GM21423 (cell line): ENCODE results near the gene PLEKHJ1.

ENCODE experiments used
- ATAC-seq: cut with Tn5 transposase; IDR thresholded peaks from one replicate; pipeline ENCODE4 v1.9.1; 2021; ENCODE audit warnings: mild to moderate bottlenecking, moderate library complexity; ENCODE audit not compliant: unreplicated experiment

The PLEKHJ1 gene

DNA sequence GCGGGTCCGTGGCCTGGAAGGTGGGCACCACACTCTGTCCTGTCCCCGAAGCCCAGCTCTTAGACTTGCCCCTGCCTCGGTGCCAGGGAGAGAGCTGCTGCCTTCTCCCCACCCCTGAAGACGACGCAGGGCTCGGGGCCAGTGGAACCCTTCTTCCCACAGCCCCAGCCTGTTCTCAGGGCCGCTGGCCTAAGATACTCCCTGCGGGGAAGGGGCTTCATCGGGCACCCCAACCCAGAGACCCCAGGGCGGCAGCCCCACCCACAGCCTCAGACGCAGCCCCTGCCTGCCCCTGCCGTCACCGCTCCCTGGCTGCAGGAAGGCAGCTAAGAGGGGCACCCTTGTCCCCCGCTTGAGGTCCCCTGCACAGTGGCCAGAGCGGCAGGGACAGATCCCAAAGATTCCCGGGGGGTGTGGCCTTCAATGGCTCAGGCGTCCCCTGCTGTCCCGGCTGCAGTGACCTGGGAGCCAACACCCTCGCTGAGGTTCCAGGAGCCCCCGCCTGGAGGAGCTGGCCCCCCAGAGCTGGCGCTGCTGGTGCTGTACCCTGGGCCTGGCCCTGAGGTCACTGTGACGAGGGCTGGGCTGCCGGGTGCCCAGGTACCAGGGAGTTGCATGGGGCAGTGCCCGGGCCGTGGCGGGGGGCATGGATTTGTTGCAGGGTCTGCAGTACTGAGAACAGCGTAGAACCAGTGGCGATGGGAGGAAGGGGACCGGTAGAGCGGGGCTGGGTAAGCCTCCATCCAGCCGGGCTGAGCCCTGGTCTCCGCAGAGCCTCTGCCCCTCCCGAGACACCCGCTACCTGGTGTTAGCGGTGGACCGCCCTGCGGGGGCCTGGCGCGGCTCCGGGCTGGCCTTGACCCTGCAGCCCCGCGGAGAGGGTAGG is 14.0 kb upstream of the PLEKHJ1 start:
- ATAC-seq = no peak

GRCh38 chr19:2249010-2249866 is 13.1 kb upstream of the PLEKHJ1 start, which contains the start of gene AMH:
AMH (plus strand) TSS chr19:2249323; CDS start chr19:2249333, 10 bp downstream.
- ATAC-seq = no peak

GRCh38 chr19:2248136-2249009 is 12.2 kb upstream of the PLEKHJ1 start:
- no peak for ATAC-seq

DNA sequence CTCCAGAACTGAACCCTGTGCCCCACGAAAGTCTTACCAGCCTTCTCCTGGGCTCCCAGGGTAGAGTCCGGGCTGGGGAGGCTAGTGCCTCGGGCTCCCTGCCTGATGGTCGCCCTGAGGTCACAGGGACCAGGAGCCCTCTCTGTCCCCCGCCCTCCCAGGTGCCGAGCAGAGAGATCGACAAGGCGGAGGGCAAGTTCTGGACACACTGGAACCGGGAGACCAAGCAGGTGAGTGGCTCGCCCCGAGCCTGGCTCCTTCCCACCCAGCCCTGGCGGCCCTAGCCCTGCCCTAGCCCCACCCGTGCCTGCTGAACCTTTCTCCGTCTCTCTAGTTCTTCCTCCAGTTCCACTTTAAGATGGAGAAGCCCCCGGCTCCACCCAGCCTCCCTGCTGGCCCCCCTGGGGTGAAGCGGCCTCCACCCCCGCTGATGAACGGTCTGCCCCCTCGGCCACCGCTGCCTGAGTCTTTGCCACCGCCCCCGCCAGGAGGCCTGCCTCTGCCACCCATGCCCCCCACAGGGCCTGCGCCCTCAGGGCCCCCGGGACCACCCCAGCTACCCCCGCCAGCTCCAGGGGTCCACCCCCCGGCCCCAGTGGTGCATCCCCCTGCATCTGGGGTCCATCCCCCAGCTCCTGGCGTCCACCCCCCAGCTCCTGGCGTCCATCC is 11.4 kb upstream of the PLEKHJ1 start:
- no peak for ATAC-seq

- ATAC-seq = no peak
Measured at GRCh38 chr19:2246801-2247361, 10.8 kb upstream of the PLEKHJ1 start.

DNA sequence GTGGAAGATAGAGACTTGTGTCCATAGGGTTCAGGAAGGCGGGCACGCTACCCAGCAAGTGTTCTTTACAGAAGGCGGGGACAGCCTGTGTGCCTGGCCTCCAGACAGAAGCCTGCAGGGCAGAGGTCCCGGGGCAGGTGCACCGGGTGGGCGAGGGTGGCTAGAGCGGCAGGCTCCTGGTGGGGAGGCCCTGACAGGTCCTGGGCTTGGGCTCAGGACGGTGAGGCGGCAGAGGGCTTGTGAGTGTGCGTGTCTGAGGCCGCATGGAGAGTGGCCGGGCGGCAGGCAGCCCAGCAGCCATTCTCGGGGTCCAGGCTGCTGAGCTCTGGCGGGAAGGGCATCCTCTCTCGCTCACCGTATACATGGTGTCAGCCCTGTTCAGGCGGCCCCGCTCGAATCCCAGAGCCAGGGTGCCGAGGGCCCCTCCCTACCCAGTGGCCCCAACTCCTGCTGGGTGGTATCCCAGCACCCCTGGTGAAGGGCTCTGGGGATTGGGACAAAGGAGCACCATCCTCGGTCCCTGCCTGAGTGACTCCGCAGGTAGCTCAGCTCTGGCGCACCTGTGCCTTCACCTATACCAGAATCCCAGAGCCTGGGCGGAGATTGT is 10.0 kb upstream of the PLEKHJ1 start:
- ATAC-seq = no peak

DNA sequence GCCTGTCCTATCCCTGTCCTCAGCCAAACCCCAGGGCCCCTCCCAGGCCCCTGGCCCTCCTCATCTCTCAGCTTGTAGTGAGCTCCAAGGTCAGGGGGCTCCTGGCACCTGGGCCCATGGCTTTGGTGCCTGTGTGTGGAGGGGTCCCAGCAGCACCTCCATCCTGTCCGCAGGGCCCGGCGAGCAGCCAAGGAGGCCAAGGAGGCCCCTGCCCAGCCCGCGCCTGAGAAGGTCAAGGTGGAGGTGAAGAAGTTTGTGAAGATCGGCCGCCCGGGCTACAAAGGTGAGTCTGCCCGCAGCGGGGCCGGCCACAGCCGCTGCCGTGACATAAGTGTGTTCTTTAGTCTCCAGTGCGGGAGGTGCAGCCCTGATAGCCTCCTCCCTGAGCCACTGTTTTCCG is 9.1 kb upstream of the PLEKHJ1 start:
- no peak for ATAC-seq

DNA sequence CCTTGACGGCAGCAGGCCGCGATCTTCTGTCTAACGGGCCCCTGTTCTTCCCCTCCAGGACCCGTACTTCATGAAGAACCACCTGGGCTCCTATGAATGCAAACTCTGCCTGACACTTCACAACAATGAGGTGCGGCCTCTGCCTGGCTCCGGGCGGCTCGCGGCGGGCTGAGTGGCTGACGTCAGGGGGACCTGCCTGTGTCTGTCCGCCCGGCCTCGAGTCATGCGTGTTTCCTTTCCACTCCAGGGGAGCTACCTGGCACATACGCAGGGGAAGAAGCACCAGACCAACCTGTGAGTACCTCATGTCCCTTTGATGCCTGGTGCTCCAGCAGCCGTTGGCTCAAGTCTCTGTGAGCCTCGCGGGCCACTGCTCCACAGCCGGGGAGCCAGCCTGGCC is 8.4 kb upstream of the PLEKHJ1 start:
- ATAC-seq = no peak

DNA sequence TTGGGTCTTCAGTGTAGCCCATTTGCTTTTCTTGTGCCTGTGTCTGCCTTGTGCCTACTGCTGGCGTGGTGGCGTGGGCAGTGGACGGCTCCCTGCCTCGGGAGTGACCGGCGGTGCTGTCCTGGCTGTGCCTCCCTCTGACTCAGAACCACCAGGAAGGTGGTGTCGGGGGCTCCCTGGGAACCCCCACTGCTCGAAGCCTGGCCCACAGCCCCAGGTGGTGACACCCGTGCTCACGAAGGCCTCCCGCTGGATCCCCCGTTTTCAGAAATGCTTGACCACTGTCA is 7.9 kb upstream of the PLEKHJ1 start:
- ATAC-seq = no peak

DNA sequence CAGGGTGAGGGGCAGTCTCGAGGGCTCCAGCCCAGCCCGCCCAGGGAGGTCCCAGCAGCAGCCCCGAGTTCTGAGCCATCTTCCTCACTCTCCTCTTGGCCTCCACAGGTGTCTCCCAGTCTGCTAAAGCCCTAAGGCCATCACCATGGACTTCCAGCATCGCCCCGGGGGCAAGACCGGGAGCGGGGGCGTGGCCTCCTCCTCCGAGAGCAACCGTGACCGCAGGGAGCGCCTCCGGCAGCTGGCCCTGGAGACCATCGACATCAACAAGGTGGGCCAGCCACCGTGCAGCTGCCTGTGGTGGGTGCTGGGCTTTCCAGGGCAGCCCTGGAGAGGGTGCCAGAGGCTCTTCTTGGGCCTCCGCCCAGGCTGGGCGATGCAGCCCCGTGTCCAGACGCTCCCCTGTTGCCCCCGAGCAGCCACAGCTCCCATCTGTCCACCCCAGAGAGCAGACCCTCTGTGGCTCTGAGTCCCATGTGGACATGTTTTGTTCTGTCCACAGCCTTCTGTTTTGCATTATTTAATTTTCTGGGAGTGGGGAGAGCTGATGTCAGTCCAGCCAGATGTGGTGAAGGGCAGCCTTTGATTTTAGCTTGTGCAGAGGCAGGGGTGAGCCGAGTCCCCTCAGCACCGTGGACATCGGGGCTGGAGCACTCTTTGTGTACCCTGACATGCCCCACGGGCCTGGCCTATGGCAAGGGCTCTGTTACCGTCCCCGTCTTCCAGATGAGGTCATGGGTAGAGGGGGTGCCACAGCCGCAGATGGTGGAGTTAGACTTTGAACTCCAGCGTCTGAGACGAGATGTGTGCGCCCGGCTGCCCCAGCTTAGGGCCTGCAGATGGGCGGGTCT is 7.4 kb upstream of the PLEKHJ1 start:
- no peak for ATAC-seq

GRCh38 chr19:2242816-2243215 is 6.7 kb upstream of the PLEKHJ1 start:
- ATAC-seq = no peak

DNA sequence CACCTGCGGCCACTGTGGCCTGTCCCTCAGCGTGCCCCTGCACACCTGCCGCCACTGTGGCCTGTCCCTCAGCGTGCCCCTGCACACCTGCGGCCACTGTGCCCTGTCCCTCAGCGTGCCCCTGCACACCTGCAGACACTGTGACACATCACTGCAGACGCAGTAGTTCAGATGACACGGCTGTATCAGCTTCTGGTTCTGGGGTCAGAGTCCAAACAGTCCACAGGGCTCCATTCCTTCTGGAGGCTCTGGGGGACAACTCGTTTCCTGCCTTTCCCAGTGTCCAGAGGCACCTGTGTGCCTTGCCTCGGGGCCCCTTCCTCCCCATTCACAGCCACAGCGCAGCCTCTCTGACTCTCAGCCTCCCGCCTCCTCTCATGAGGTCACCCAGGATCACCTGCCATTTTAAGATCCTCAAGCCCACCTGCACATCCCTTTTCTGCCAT is 6.0 kb upstream of the PLEKHJ1 start:
- ATAC-seq = no peak

GRCh38 chr19:2240881-2241760 is 5.0 kb upstream of the PLEKHJ1 start:
- ATAC-seq = no peak

DNA sequence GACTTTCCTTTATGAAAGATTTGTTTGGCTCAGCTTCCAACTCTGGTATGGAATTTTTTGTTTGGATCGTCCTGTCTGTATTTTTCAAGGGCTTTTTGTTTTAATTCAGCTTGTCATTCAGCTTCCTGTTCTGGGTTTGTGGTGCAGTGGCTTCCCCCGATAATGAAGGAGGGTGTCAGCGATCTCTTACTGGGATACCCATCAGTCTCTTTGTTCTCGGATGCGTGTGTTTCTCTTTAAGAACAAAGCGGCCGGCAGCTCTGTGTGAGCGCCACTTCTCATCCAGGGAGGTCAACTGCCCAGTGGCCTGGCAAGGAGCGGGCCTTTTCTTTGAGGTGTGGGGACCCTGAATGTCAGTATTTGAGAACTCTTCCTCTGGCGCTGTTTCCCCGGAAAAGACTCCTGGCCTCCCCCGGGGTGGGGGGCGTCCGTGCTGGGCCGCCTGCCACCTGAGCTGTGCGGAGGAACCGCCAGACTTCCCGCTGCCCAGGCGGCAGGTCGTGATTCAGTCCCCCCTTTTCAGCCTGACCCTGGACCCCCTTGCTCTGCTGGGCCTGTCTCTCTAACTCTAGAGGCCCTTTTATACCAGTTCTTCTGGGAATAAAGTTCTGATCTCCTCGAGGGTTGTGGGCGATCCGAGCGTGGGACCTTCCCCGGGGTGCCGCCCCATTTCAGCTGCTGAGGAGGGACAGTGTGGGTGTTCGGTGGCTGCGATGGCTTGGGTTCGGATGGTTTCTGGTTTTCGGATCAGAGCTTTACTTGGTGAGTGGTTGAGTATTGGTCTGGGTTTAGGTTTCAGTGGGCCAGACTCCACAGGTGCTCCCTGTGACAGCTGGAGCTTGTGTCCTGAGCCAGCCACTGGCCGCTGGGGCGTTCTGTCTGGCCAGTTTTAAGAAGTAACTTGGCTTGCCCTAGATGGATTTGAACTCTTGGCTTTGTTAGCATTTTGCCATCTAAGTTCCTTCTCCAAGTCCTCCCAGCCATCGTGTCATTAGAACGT is 3.9 kb upstream of the PLEKHJ1 start:
- no peak for ATAC-seq

DNA sequence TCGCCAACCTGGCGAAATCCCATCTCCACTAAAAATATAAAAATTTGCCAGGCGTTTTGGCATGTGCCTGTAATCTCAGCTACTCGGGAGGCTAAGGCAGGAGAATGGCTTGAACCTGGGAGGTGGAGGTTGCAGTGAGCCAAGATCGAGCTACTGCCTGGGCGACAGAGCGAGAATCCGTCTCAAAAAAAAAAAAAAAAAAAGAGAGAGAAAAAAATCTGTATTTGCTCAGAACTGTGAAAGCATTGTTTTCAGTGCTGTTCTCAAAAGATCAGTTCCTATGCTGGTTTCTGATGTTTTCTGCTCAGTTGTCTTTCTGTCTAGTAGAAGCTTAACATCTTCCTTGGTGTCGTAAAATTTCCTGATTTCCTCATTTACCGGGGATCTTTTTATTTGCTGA is 3.0 kb upstream of the PLEKHJ1 start:
- ATAC-seq = no peak

DNA sequence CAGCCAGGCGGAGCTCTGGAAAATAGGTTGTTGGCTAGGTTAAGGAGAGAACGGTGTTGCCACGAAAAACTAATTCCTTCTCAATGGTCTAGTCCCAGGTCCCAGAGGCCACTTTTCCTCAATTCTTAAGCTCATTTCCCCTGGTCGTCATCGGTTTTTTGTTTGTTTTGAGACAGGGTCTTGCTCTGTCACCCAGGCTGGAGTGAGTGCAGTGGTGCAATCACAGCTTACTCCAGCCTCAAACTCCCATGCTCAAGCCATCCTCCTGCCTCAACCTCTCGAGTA is 1.7 kb upstream of the PLEKHJ1 start:
- no peak for ATAC-seq
